AG04450 (cell line): ENCODE results near the gene ATP11A. TPM values are rescaled to one million over a fixed set of nuclear protein-coding genes. Genes with fewer than 3 reads are reported as not detected.
"Not testable (repeated sequence)": the region's sequence is repeated elsewhere in the genome, so short reads cannot be mapped to it uniquely, and the experiment has no call there.

Experiments used
- CTCF ChIA-PET: fragments of 300-600, 350-600 bp; formaldehyde crosslinking; extraction: SDS; loops from one replicate; lab custom pipeline; 2022; ENCODE audit warnings: antibody characterized with exemption, inconsistent platforms; lab: Charles Lee
- POLR2A ChIA-PET: fragments of 350-600 bp; formaldehyde crosslinking; extraction: SDS; loops from one replicate; lab custom pipeline; 2021; ENCODE audit warnings: antibody characterized with exemption, inconsistent platforms; lab: Yijun Ruan, JAX
- DNase-seq: peaks from one replicate; pipeline ENCODE4 v3.0.0-alpha.2; 2011; ENCODE audit warnings: low read depth, low spot score
- H3K27ac ChIP-seq: one replicate; pipeline ENCODE4 v1.5.1; 2012; ENCODE audit warnings: low read depth, low read length, control low read depth
- H3K27me3 ChIP-seq: one replicate; pipeline ENCODE4 v1.6.0; 2012; ENCODE audit warnings: low read length; ENCODE audit not compliant: control insufficient read depth, insufficient read depth
- H3K4me3 ChIP-seq: 2 replicates; pipeline ENCODE4 v1.5.1; 2011; ENCODE audit warnings: mild to moderate bottlenecking, low read depth, low read length, control low read depth
- H3K9me3 ChIP-seq: 2 replicates; pipeline ENCODE4 v1.5.1; 2012; ENCODE audit warnings: low read length; ENCODE audit not compliant: control insufficient read depth, insufficient read depth
- polyA plus RNA-seq: library from polyadenylated mRNA; depleted of rRNA; stranded (reverse); fragments of >200 nt; gene quantifications from 2 replicates; pipeline ENCODE4 v1.2.3, GENCODE V29; 2011
- TF ChIP-seq, protein P1 (sequence below): IDR thresholded peaks from 2 replicates; pipeline ENCODE4 v1.5.1; 2011; ENCODE audit warnings: low read depth, low read length, control low read depth, inconsistent platforms

Gene ATP11A
- polyA plus RNA-seq, 1 experiment, result 5.8 TPM

DNA sequence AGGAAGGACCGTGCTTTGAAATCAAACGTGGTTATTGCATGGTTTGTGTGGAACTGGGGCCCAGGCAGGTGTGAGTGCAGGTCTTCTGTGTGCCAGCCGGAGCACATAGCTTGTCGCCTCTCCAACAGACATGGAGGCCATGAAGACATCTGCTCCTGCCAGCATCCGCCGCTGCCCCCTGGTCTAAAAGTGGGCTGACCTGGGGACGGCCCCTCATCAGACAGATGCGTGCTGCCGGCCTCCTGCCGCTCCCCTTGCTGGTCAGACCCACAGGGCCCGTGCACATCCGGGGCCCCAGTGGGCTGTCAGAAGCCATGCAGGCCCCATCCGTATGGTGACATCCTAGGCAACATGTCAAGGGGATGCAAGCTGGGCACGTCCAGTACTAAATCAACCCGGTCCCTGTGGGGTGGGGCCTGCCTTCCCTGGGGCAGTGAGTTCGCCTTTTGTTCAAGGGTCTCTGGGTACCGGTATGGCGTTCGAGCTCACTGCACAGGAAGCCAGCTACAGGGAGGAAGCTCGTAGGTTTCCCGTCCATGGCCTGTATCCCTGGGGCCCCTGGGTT, 191.2 kb downstream of the ATP11A start:
- DNase-seq, result no peak
- H3K4me3 ChIP-seq, result no peak overlapping the region
- no peaks in the 10 kb centered on the region for H3K27me3 ChIP-seq
- POLR2A ChIA-PET, result no interaction called here
- CTCF ChIA-PET, result no interaction called here
- no peak overlapping the region for H3K27ac ChIP-seq
- H3K9me3 ChIP-seq, result no peaks in the 10 kb centered on the region; the same call in 1 of the 2 replicates
- TF ChIP-seq, protein P1, sequence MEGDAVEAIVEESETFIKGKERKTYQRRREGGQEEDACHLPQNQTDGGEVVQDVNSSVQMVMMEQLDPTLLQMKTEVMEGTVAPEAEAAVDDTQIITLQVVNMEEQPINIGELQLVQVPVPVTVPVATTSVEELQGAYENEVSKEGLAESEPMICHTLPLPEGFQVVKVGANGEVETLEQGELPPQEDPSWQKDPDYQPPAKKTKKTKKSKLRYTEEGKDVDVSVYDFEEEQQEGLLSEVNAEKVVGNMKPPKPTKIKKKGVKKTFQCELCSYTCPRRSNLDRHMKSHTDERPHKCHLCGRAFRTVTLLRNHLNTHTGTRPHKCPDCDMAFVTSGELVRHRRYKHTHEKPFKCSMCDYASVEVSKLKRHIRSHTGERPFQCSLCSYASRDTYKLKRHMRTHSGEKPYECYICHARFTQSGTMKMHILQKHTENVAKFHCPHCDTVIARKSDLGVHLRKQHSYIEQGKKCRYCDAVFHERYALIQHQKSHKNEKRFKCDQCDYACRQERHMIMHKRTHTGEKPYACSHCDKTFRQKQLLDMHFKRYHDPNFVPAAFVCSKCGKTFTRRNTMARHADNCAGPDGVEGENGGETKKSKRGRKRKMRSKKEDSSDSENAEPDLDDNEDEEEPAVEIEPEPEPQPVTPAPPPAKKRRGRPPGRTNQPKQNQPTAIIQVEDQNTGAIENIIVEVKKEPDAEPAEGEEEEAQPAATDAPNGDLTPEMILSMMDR, result no peak

DNA sequence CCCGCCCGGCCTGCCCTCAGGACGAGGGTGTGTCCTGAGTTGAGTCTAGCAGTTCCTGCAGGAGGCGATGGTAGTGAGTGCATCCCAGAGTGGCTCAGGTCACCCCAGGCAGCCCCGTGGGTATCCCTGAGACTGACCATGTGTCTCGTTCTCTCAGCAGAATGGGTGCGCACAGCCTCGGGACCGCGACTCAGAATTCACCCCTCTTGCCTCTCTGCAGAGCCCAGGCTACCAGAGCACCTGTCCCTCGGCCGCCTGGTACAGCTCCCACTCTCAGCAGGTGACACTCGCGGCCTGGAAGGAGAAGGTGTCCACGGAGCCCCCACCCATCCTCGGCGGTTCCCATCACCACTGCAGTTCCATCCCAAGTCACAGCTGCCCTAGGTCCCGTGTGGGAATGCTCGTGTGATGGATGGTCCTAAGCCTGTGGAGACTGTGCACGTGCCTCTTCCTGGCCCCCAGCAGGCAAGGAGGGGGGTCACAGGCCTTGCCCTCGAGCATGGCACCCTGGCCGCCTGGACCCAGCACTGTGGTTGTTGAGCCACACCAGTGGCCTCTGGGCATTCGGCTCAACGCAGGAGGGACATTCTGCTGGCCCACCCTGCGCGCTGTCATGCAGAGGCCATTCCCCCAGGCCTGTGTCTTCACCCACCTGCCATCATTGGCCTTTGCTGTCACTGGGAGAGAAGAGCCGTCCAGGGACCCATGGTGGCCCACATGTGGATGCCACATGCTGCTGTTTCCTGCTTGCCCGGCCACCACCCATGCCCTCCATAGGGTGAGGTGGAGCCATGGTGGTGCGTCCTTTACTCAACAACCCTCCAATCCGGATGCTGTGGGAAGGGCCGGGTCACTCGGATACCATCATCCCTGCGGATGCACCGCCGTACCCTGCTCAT, 192.1 kb downstream of the ATP11A start:
- ChIA-PET CTCF (no interaction called here), POLR2A (no interaction called here)
- TF ChIP-seq, protein P1, result no peak
- Histone ChIP-seq H3K9me3 (no peaks in the 10 kb centered on the region; the same call in 1 of the 2 replicates), H3K27ac (no peak overlapping the region), H3K27me3 (no peaks in the 10 kb centered on the region), H3K4me3 (no peak overlapping the region)
- no peak for DNase-seq

DNA sequence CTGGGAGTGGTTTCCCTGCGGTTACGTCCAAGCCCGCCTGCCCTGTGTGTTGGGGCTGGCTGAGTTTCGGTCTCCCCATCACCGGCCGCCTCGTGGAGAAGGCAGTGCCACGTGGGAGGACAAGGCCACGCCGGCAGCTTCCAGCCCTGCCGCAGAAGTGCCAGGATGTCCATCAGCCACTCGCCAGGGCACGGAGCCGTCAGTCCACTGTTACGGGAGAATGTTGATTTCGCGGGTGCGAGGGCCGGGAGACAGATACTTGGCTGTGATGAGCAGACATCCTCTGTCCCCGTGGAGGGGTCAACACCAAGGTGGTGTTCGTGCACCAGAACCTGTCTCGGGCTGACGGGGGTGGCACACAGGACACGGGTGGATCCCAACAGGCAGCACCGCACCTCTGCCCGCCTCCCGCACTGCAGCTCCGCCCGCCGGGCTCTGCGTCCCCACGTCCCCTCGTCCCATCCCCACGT, 192.8 kb downstream of the ATP11A start:
- Histone ChIP-seq H3K4me3 (no peak overlapping the region), H3K27me3 (no peaks in the 10 kb centered on the region), H3K27ac (no peak overlapping the region), H3K9me3 (no peaks in the 10 kb centered on the region; the same call in 1 of the 2 replicates)
- DNase-seq, result no peak
- ChIA-PET POLR2A (no interaction called here), CTCF (interaction anchor here (1.0 to 1.2 kb wide), 2 partner anchors 8 to 276 kb away, joined by 3 read pairs; no protein-coding TSS in a partner anchor)
- TF ChIP-seq, protein P1, result no peak

DNA sequence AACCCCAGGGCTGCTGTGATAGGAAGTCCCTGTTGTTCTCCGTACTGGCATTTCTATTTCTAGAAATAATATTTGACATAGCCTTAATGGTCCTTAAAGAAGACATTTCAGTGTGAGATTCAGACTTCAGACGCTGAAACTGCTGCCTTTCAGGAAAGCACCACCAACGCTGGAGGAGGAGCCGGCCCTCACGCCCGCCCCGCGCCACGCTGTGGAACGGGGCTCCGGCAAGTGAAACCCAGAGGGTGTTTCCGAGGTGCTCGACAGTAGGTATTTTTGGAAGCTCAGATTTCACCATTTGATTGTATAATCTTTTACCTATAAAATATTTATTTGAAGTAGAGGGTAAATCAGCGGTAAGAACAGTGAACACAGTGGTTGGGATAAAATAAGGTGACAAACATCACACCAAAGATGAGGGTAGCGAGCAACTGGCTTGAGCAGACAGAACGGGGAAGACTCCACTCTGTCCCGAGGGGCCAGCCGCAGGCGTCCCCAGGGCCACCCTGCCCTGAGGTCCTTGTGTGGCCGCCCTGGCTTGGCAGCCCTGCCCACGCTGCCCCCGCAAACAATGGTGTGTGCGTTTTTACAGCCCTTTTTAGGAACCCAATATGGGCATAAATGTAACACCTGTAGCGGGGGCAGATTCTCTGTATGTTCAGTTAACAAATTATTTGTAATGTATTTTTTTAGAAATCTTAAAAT, 193.6 kb downstream of the ATP11A start:
- POLR2A ChIA-PET, result no interaction called here
- DNase-seq, result no peak
- Histone ChIP-seq H3K4me3 (no peak overlapping the region), H3K27me3 (no peaks in the 10 kb centered on the region), H3K9me3 (no peaks in the 10 kb centered on the region; the same call in 1 of the 2 replicates), H3K27ac (no peak overlapping the region)
- CTCF ChIA-PET, result interaction anchor here (0.7 to 1.2 kb wide), 3 partner anchors 9 to 276 kb away, joined by 3 read pairs; no protein-coding TSS in a partner anchor
- TF ChIP-seq, protein P1, result no peak

DNA sequence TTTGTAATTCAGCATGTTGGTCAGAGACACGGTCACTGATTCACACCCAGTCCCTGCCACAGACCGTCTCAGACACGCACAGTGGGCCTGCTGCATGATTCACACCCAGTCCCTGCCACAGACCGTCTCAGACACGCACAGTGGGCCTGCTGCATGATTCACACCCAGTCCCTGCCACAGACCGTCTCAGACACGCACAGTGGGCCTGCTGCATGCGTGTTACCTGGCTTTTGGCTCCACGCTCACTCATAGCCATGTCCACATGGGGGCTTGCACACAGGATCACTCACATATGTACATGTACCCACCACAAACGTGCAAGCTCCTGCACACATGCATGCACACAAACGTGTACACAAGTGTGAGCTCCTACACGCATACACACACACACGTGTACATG, 194.9 kb downstream of the ATP11A start:
- H3K9me3 ChIP-seq, H3K4me3 ChIP-seq, DNase-seq, H3K27ac ChIP-seq, H3K27me3 ChIP-seq, POLR2A ChIA-PET: not testable (repeated sequence)
- CTCF ChIA-PET, result interaction anchor here (2.6 kb wide), 1 partner anchor 10 kb away, joined by 15 read pairs; no protein-coding TSS in a partner anchor
